Sigmoid colon (tissue), 4 donors: Measurements from ENCODE around the gene CCDC102A.

ENCODE experiments used
- CTCF ChIP-seq, 4 experiments: fragments of 450-650 bp in 3 of 4; fragments of 200-600 bp in 1 of 4; IDR thresholded peaks; one replicate each; pipeline ENCODE4 v1.5.1; 2016 to 2019; ENCODE audit warnings: antibody characterized with exemption in 4 of 4, mild to moderate bottlenecking in 3 of 4, moderate library complexity in 2 of 4
- POLR2A ChIP-seq, 2 donors: fragments of 450-650 bp; IDR thresholded peaks; one replicate each; pipeline ENCODE4 v1.6.1; 2016; ENCODE audit warnings: antibody characterized with exemption in 2 of 2, mild to moderate bottlenecking in 2 of 2, moderate library complexity in 2 of 2
- POLR2AphosphoS5 ChIP-seq, 4 donors: sonication (generic); formaldehyde crosslinking; IDR thresholded peaks; one replicate each; pipeline ENCODE4 v1.6.1; 2017; ENCODE audit warnings: antibody characterized with exemption in 4 of 4

GRCh38 chr16:57513371-57514102 is 22.8 kb downstream of the CCDC102A start:
- TF ChIP-seq CTCF (IDR thresholded peaks at IDR 0.05) (no peak), POLR2A (IDR thresholded peaks at IDR 0.05) (no peak), POLR2AphosphoS5 (IDR thresholded peaks at IDR 0.05) (peak in 3 of 4 donors; percentile 29 to 42 (median 31))
